ENCODE data around the gene FKBP1A.

Gene FKBP1A

DNA sequence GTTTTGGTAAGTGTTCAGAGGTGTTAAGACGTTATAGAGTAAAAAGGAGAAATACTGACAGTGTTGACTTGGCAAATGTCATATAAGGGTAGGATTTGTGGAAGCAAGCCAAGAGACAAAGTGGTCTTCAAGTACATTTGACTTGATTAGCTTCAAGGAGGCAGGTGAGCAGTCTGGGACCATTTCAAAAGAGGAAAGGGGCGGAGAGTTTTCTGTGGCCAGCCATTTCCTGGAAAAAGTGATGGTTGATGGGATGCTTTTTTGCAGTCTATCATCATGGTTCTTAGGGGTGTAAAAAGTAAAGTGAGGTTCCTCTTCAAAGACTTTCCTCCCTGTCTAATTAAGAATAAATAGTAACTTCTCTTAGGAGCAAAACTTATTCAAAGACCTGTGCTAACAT, 28.7 kb downstream of the FKBP1A start:
- DNase-seq = peak; percentile 71
- no peaks in the 10 kb centered on the region for H3K9me3 ChIP-seq (ENCODE audit: insufficient read depth, low read length, severe bottlenecking)
- H3K79me2 ChIP-seq (ENCODE audit: insufficient read depth, low read length) = peaks cover 55% of the 10 kb centered on the region
- 0 out of 2 replicates have a peak overlapping the region, but pooled peaks have one; percentile 3 for H3K4me2 ChIP-seq (ENCODE audit: insufficient read depth, low read length)
- H3K27ac ChIP-seq (ENCODE audit: low read length) = peak overlapping the region; percentile 38
- H4K20me1 ChIP-seq (ENCODE audit: insufficient read depth, low read length) = peaks cover 27% of the 10 kb centered on the region; the same call in 1 of the 2 replicates
- ATAC-seq (ENCODE audit: insufficient read depth, low read depth) = peak; percentile 90
- H3K4me3 ChIP-seq (ENCODE audit: low read depth in 1 of 2, low read length in 2 of 2) = no peak overlapping the region
- TF ChIP-seq CTCF (IDR thresholded peaks at IDR 0.05; ENCODE audit: borderline replicate concordance, extremely low read depth, low read length, poor library complexity, severe bottlenecking) (no peak), EZH2 (IDR thresholded peaks at IDR 0.05; ENCODE audit: borderline replicate concordance, low read depth, low read length, severe bottlenecking) (no peak)
- H2AFZ ChIP-seq (ENCODE audit: low read depth, low read length) = no peak overlapping the region
- H3K36me3 ChIP-seq (ENCODE audit: insufficient read depth, low read length) = peaks cover 66% of the 10 kb centered on the region
- H3K4me1 ChIP-seq (ENCODE audit: insufficient read depth, low read length) = peaks cover 32% of the 10 kb centered on the region
- no peaks in the 10 kb centered on the region for H3K27me3 ChIP-seq (ENCODE audit: insufficient read depth, low read length, poor library complexity)
- H3K9ac ChIP-seq (ENCODE audit: low read depth, low read length) = no peak overlapping the region

GRCh38 chr20:1363522-1363921, 29.3 kb downstream of the FKBP1A start:
- no peak overlapping the region for H2AFZ ChIP-seq (ENCODE audit: low read depth, low read length)
- no peaks in the 10 kb centered on the region for H3K9me3 ChIP-seq (ENCODE audit: insufficient read depth, low read length, severe bottlenecking)
- ATAC-seq (ENCODE audit: insufficient read depth, low read depth) (peak; percentile 17; the same call in 1 of the 3 replicates), DNase-seq (no peak)
- 0 out of 2 replicates have a peak overlapping the region, but pooled peaks have one; percentile 2 for H3K4me2 ChIP-seq (ENCODE audit: insufficient read depth, low read length)
- TF ChIP-seq EZH2 (IDR thresholded peaks at IDR 0.05; ENCODE audit: borderline replicate concordance, low read depth, low read length, severe bottlenecking) (no peak), CTCF (IDR thresholded peaks at IDR 0.05; ENCODE audit: borderline replicate concordance, extremely low read depth, low read length, poor library complexity, severe bottlenecking) (no peak)
- H3K27ac ChIP-seq (ENCODE audit: low read length) = peak overlapping the region; percentile 38
- peaks cover 58% of the 10 kb centered on the region for H3K79me2 ChIP-seq (ENCODE audit: insufficient read depth, low read length)
- peaks cover 68% of the 10 kb centered on the region for H3K36me3 ChIP-seq (ENCODE audit: insufficient read depth, low read length)
- H3K27me3 ChIP-seq (ENCODE audit: insufficient read depth, low read length, poor library complexity) = no peaks in the 10 kb centered on the region
- H3K4me3 ChIP-seq (ENCODE audit: low read depth in 1 of 2, low read length in 2 of 2) = no peak overlapping the region
- H3K4me1 ChIP-seq (ENCODE audit: insufficient read depth, low read length) = peaks cover 32% of the 10 kb centered on the region
- H3K9ac ChIP-seq (ENCODE audit: low read depth, low read length) = no peak overlapping the region
- H4K20me1 ChIP-seq (ENCODE audit: insufficient read depth, low read length) = peaks cover 30% of the 10 kb centered on the region; the same call in 1 of the 2 replicates

DNA sequence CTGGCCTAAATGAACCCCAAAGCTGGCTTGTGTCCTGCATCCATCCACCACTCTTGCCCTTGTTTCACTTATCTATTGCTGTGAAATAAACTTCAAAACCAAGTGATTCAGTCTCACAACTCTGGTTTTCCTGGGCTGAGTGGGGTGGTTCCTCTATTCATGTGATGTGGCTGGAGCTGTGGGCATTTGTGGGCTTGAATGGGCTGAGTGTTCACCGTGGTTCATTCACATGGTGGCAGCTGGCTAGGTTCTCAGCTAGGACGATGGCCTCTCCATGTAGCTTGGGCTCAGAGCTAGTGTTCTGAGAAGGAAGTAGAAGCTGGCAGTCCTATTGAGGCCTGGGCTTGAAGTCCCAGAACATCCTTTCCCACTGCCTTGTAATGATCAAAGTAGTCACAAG, 30.4 kb downstream of the FKBP1A start:
- Histone ChIP-seq H3K9ac (ENCODE audit: low read depth, low read length) (no peak overlapping the region), H3K4me2 (ENCODE audit: insufficient read depth, low read length) (no peak overlapping the region), H3K4me3 (ENCODE audit: low read depth in 1 of 2, low read length in 2 of 2) (no peak overlapping the region), H3K9me3 (ENCODE audit: insufficient read depth, low read length, severe bottlenecking) (no peaks in the 10 kb centered on the region), H3K4me1 (ENCODE audit: insufficient read depth, low read length) (peaks cover 35% of the 10 kb centered on the region), H4K20me1 (ENCODE audit: insufficient read depth, low read length) (peaks cover 32% of the 10 kb centered on the region; the same call in 1 of the 2 replicates), H3K27ac (ENCODE audit: low read length) (no peak overlapping the region), H3K27me3 (ENCODE audit: insufficient read depth, low read length, poor library complexity) (no peaks in the 10 kb centered on the region), H2AFZ (ENCODE audit: low read depth, low read length) (no peak overlapping the region), H3K79me2 (ENCODE audit: insufficient read depth, low read length) (peaks cover 57% of the 10 kb centered on the region), H3K36me3 (ENCODE audit: insufficient read depth, low read length) (peaks cover 65% of the 10 kb centered on the region)
- DNase-seq (no peak), ATAC-seq (ENCODE audit: insufficient read depth, low read depth) (no peak)
- TF ChIP-seq EZH2 (IDR thresholded peaks at IDR 0.05; ENCODE audit: borderline replicate concordance, low read depth, low read length, severe bottlenecking) (no peak), CTCF (IDR thresholded peaks at IDR 0.05; ENCODE audit: borderline replicate concordance, extremely low read depth, low read length, poor library complexity, severe bottlenecking) (no peak)

Data from DND-41 (cell line).